Nephron progenitor cell (in vitro differentiated cells): ENCODE results near the gene HSD11B1L.
A peak's percentile ranks its signal among the peaks of the same experiment; 100 is the strongest.

Experiments used
- DNase-seq: peaks from one replicate; pipeline ENCODE4 v3.0.0; 2021
- H3K27ac Mint-ChIP-seq: 2 replicates; pipeline ENCODE4 v1.8.0; 2021; ENCODE audit warnings: mild to moderate bottlenecking, moderate library complexity, mixed read lengths
- H3K27me3 Mint-ChIP-seq: 2 replicates; pipeline ENCODE4 v1.8.0; 2021; ENCODE audit warnings: mild to moderate bottlenecking, low read depth, mixed read lengths; ENCODE audit not compliant: poor library complexity
- H3K36me3 Mint-ChIP-seq: 2 replicates; pipeline ENCODE4 v1.8.0; 2021; ENCODE audit warnings: low read depth, mixed read lengths
- H3K4me1 Mint-ChIP-seq: 2 replicates; pipeline ENCODE4 v1.8.0; 2021; ENCODE audit warnings: mixed read lengths
- H3K4me3 Mint-ChIP-seq: 2 replicates; pipeline ENCODE4 v1.8.0; 2021; ENCODE audit warnings: mild to moderate bottlenecking, moderate library complexity, mixed read lengths
- H3K9me3 Mint-ChIP-seq: 2 replicates; pipeline ENCODE4 v1.8.0; 2021; ENCODE audit warnings: mild to moderate bottlenecking, moderate library complexity, mixed read lengths
- TF ChIP-seq, protein P1 (sequence below): fragments of 200-600 bp; sonication (generic); IDR thresholded peaks from 2 replicates; pipeline ENCODE4 v1.5.0; 2021; ENCODE audit warnings: antibody characterized with exemption

Gene HSD11B1L

GRCh38 chr19:5637971-5638370, 42.9 kb upstream of the HSD11B1L start:
- no peak for DNase-seq
- H3K27me3 Mint-ChIP-seq, result no peaks in the 10 kb centered on the region
- H3K9me3 Mint-ChIP-seq, result no peaks in the 10 kb centered on the region
- no peak overlapping the region for H3K4me3 Mint-ChIP-seq
- TF ChIP-seq, protein P1, sequence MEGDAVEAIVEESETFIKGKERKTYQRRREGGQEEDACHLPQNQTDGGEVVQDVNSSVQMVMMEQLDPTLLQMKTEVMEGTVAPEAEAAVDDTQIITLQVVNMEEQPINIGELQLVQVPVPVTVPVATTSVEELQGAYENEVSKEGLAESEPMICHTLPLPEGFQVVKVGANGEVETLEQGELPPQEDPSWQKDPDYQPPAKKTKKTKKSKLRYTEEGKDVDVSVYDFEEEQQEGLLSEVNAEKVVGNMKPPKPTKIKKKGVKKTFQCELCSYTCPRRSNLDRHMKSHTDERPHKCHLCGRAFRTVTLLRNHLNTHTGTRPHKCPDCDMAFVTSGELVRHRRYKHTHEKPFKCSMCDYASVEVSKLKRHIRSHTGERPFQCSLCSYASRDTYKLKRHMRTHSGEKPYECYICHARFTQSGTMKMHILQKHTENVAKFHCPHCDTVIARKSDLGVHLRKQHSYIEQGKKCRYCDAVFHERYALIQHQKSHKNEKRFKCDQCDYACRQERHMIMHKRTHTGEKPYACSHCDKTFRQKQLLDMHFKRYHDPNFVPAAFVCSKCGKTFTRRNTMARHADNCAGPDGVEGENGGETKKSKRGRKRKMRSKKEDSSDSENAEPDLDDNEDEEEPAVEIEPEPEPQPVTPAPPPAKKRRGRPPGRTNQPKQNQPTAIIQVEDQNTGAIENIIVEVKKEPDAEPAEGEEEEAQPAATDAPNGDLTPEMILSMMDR, result no peak
- H3K36me3 Mint-ChIP-seq, result peaks cover 52% of the 10 kb centered on the region
- H3K27ac Mint-ChIP-seq, result no peak overlapping the region
- peaks cover 5% of the 10 kb centered on the region for H3K4me1 Mint-ChIP-seq

- TF ChIP-seq, protein P1, result no peak
- H3K27me3 Mint-ChIP-seq, result no peaks in the 10 kb centered on the region
- H3K4me3 Mint-ChIP-seq, result no peak overlapping the region
- no peak overlapping the region for H3K27ac Mint-ChIP-seq
- DNase-seq, result no peak
- H3K9me3 Mint-ChIP-seq, result no peaks in the 10 kb centered on the region
- H3K36me3 Mint-ChIP-seq, result peaks cover 56% of the 10 kb centered on the region
- peaks cover 5% of the 10 kb centered on the region for H3K4me1 Mint-ChIP-seq
These were observed 39.7 kb upstream of the HSD11B1L start for GRCh38 chr19:5641171-5641570.

GRCh38 chr19:5642204-5642603, 38.6 kb upstream of the HSD11B1L start:
- H3K36me3 Mint-ChIP-seq, result peaks cover 61% of the 10 kb centered on the region
- no peak overlapping the region for H3K27ac Mint-ChIP-seq

DNA sequence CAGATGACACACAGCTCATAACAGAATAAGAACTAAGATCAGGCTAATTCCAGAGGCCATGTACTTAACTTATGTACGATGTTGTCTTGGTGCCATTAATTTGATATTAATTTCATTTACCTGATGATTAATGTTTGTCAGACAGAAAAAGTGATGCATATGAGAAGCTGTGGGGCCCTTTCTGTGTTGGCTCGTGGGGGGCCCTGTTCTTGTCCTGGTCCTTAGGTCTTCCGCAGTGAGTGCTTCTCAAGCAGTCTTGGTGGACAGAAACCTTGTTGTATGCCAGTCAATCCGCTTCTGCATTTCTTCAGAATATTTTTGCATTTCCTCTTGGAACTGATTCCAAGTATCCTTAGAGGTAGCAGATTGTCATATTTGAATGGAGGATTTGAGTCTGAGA, 37.8 kb upstream of the HSD11B1L start:
- Mint-ChIP-seq H3K27me3 (peaks cover 3% of the 10 kb centered on the region), H3K9me3 (no peaks in the 10 kb centered on the region), H3K4me1 (peaks cover 5% of the 10 kb centered on the region), H3K36me3 (peaks cover 64% of the 10 kb centered on the region), H3K4me3 (no peak overlapping the region), H3K27ac (peak overlapping the region; percentile 29)
- TF ChIP-seq, protein P1, result no peak
- no peak for DNase-seq

More at GRCh38 chr19:5642204-5642603, 38.6 kb upstream of the HSD11B1L start:
- Mint-ChIP-seq H3K9me3 (no peaks in the 10 kb centered on the region), H3K27me3 (peaks cover 3% of the 10 kb centered on the region), H3K4me3 (no peak overlapping the region), H3K4me1 (peaks cover 5% of the 10 kb centered on the region)
- DNase-seq, result no peak
- TF ChIP-seq, protein P1, result no peak

- H3K27me3 Mint-ChIP-seq, result peaks cover 3% of the 10 kb centered on the region
- peaks cover 5% of the 10 kb centered on the region for H3K4me1 Mint-ChIP-seq
- TF ChIP-seq, protein P1, result no peak
- H3K4me3 Mint-ChIP-seq, result no peak overlapping the region
- no peaks in the 10 kb centered on the region for H3K9me3 Mint-ChIP-seq
- no peak for DNase-seq
- peaks cover 70% of the 10 kb centered on the region for H3K36me3 Mint-ChIP-seq
- peak overlapping the region; percentile 11 for H3K27ac Mint-ChIP-seq
These were observed 36.8 kb upstream of the HSD11B1L start for GRCh38 chr19:5644037-5644436.

- no peak for DNase-seq
These were observed 35.4 kb upstream of the HSD11B1L start for GRCh38 chr19:5645409-5645808.

More at GRCh38 chr19:5645409-5645808, 35.4 kb upstream of the HSD11B1L start:
- peaks cover 73% of the 10 kb centered on the region for H3K36me3 Mint-ChIP-seq
- peaks cover 3% of the 10 kb centered on the region for H3K27me3 Mint-ChIP-seq
- no peaks in the 10 kb centered on the region for H3K4me1 Mint-ChIP-seq
- H3K9me3 Mint-ChIP-seq, result no peaks in the 10 kb centered on the region
- no peak overlapping the region for H3K4me3 Mint-ChIP-seq
- H3K27ac Mint-ChIP-seq, result peak overlapping the region; percentile 76
- TF ChIP-seq, protein P1, result no peak
